Spinal cord (tissue), 10 donors: ENCODE data around the gene PHIP. TPM values are rescaled to one million over a fixed set of nuclear protein-coding genes. Genes with fewer than 3 reads are reported as not detected.
"Not testable (repeated sequence)": the region's sequence is repeated elsewhere in the genome, so short reads cannot be mapped to it uniquely, and the experiment has no call there.

Experiments
- DNase-seq, 6 donors: peaks; one replicate each; pipeline versions ENCODE4 v3.0.0 to v3.0.0-alpha.2; 2013 to 2015; ENCODE audit warnings: low spot score in 6 of 6, low read depth in 4 of 6
- H3K27ac ChIP-seq: one replicate; pipeline ENCODE4 v1.5.1; 2013; ENCODE audit warnings: low read depth, low read length, control low read depth
- H3K27me3 ChIP-seq: one replicate; pipeline ENCODE4 v1.6.1; 2013; ENCODE audit warnings: low read length; ENCODE audit not compliant: control insufficient read depth, insufficient read depth
- H3K36me3 ChIP-seq: one replicate; pipeline ENCODE4 v1.6.1; 2013; ENCODE audit warnings: low read length; ENCODE audit not compliant: control insufficient read depth, insufficient read depth
- H3K4me1 ChIP-seq: one replicate; pipeline ENCODE4 v1.6.1; 2013; ENCODE audit warnings: low read length; ENCODE audit not compliant: control insufficient read depth, insufficient read depth
- H3K4me3 ChIP-seq: one replicate; pipeline ENCODE4 v1.5.1; 2013; ENCODE audit warnings: low read depth, low read length, control low read depth
- H3K9me3 ChIP-seq: one replicate; pipeline ENCODE4 v1.6.1; 2013; ENCODE audit warnings: low read length; ENCODE audit not compliant: control insufficient read depth, insufficient read depth
- WGBS: methylation state at CpG from one replicate; pipeline ENCODE4 v1.1.5; 2013; ENCODE audit warnings: missing lambda C conversion rate; ENCODE audit not compliant: insufficient coverage; 5-methylcytosine and 5-hydroxymethylcytosine counted together
- polyA plus RNA-seq, 2 donors: library from polyadenylated mRNA; unstranded; fragments of 120-200 nt; gene quantifications; one replicate each; pipeline ENCODE4 v1.2.1, GENCODE V29; 2013; ENCODE audit not compliant: insufficient read length in 2 of 2
- total RNA-seq, 2 donors: library from RNA; depleted of rRNA in 1 of 2; stranded (reverse); fragments of 120-200 nt in 1 of 2; fragments of >200 nt in 1 of 2; gene quantifications; one replicate each; pipeline versions ENCODE4 v1.2.3 to v1.2.4, GENCODE V29; 2013 to 2014
- donor health status: healthy.

The PHIP gene
- total and polyA plus RNA-seq, 4 donors, result 20.2 to 57.6 (median 38.6) TPM

GRCh38 chr6:78889901-78890300 lies 188.2 kb downstream of the PHIP start:
- not testable (repeated sequence) for DNase-seq, H3K27ac ChIP-seq, H3K4me1 ChIP-seq, H3K36me3 ChIP-seq, H3K4me3 ChIP-seq, H3K27me3 ChIP-seq, H3K9me3 ChIP-seq
- WGBS, result no CpG with 5 or more reads among the region's 5 CpGs

Other genes starting within 250 kb of the PHIP start
- 10 to 100 TPM; 16.8 to 19.0 TPM for gene IRAK1BP1, start 210.7 kb downstream of the PHIP start, total RNA-seq
- gene IRAK1BP1, start 210.7 kb downstream of the PHIP start, polyA plus RNA-seq, result 10 to 100 TPM in 1 of 2 donors, 1 to 10 TPM in 1; 8.0 to 10.0 TPM
- gene HMGN3, start 156.4 kb upstream of the PHIP start, total RNA-seq, result 100 to 1,000 TPM in 1 of 2 donors, 10 to 100 TPM in 1; 72.3 to 287 TPM
- gene HMGN3, start 156.4 kb upstream of the PHIP start, polyA plus RNA-seq, result 100 to 1,000 TPM; 204 to 212 TPM